Measurements from ENCODE around the gene NFILZ. TPM values are rescaled to one million over a fixed set of nuclear protein-coding genes. Genes with fewer than 3 reads are reported as not detected.
"Not testable (repeated sequence)": the region's sequence is repeated elsewhere in the genome, so short reads cannot be mapped to it uniquely, and the experiment has no call there.

NFILZ gene
- total RNA-seq, 1 donor from 2014 or later: not detected

DNA sequence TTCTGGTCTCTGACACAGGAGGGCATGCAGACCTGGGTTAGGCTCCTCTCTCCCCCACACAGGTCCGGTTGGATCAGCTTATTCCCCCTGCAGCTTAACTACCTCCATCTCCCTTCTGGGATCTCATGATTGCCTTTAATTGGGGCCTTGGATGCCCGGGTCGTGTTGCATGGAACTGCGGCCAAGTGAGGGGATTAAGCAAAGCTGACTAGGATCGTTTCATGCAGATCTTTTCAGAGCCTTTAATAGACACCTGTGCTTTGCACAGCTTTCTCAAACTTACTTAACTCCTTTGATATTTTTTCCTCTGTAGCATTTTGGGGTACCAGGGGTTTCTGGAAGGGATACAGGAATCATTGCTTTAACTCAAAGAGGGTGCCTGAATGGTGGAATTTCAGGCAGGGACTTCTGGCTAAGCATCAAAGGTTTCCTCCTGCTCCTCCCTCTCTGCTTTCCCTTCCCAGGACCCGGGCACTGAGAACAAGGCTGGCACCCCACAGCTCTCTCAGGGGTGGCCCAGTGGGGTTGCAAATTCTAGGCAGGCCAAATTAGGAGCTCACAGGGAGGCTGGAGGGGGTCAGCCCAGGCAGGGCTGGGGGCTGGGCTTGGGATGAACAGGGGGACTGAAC is 477 bp downstream of the NFILZ start:
- H4K20me1 ChIP-seq (ENCODE audit: low read depth): no peaks in the 10 kb centered on the region
- H3K79me2 ChIP-seq (ENCODE audit: low read depth): no peaks in the 10 kb centered on the region
- no peak overlapping the region for H3K4me3 ChIP-seq
- no peak overlapping the region for H3K9ac ChIP-seq
- DNase-seq (ENCODE audit: low spot score): peak; percentile 56
- Mint-ChIP-seq H3K36me3 (no peaks in the 10 kb centered on the region), H3K27me3 (ENCODE audit: insufficient read depth, low read depth) (peaks cover 14% of the 10 kb centered on the region), H3K4me1 (peaks cover 19% of the 10 kb centered on the region), H3K27ac (peak overlapping the region; percentile 91), H3K4me3 (peak overlapping the region; percentile 43), H3K9me3 (peaks cover 6% of the 10 kb centered on the region)
- peaks cover 19% of the 10 kb centered on the region for H3K4me1 ChIP-seq
- TF ChIP-seq, protein P1, sequence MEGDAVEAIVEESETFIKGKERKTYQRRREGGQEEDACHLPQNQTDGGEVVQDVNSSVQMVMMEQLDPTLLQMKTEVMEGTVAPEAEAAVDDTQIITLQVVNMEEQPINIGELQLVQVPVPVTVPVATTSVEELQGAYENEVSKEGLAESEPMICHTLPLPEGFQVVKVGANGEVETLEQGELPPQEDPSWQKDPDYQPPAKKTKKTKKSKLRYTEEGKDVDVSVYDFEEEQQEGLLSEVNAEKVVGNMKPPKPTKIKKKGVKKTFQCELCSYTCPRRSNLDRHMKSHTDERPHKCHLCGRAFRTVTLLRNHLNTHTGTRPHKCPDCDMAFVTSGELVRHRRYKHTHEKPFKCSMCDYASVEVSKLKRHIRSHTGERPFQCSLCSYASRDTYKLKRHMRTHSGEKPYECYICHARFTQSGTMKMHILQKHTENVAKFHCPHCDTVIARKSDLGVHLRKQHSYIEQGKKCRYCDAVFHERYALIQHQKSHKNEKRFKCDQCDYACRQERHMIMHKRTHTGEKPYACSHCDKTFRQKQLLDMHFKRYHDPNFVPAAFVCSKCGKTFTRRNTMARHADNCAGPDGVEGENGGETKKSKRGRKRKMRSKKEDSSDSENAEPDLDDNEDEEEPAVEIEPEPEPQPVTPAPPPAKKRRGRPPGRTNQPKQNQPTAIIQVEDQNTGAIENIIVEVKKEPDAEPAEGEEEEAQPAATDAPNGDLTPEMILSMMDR (IDR thresholded peaks at IDR 0.05): no peak
- TF ChIP-seq EZH2 (IDR thresholded peaks at IDR 0.05): no peak
- no peak for TF ChIP-seq EZH2phosphoT487 (IDR thresholded peaks at IDR 0.05)
- H3K27ac ChIP-seq: peak overlapping the region; percentile 75
- peak overlapping the region; percentile 40 for H2AFZ ChIP-seq (replicated peaks)
- no peaks in the 10 kb centered on the region for H3K36me3 ChIP-seq
- H3F3A ChIP-seq (ENCODE audit: low read depth): peaks cover 22% of the 10 kb centered on the region
- H3K9me3 ChIP-seq (ENCODE audit: low read depth): no peaks in the 10 kb centered on the region
- peak overlapping the region; percentile 73 for H3K4me2 ChIP-seq
- H3K27me3 ChIP-seq: no peaks in the 10 kb centered on the region

DNA sequence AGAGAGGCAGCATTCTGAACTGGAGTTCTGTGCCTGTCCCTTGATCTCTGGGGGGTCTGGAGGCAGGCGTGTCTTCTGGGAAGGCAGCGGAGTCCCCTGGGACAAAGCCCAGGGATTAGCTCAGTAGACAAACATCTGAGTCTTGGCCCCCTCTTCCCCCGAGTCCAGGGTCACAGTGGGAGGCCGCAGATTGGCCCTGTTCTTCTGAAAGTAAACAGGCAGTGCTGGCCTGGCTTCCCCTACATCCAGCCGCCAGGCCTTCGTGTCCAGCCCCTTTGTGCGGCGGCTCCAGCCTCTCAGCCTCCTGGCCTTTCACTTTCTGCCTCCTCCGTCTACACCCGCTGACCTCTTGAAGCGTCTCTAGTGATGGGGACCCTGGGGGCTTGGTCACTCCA is 989 bp downstream of the NFILZ start:
- peak; percentile 87 for DNase-seq (ENCODE audit: low spot score)
- H3K27ac Mint-ChIP-seq: peak overlapping the region; percentile 91
- H3K4me3 Mint-ChIP-seq: no peak overlapping the region
- Histone ChIP-seq H3K36me3 (no peaks in the 10 kb centered on the region), H3K9me3 (ENCODE audit: low read depth) (no peaks in the 10 kb centered on the region), H3K27me3 (no peaks in the 10 kb centered on the region), H4K20me1 (ENCODE audit: low read depth) (no peaks in the 10 kb centered on the region), H3F3A (ENCODE audit: low read depth) (peaks cover 22% of the 10 kb centered on the region), H3K9ac (no peak overlapping the region), H3K79me2 (ENCODE audit: low read depth) (no peaks in the 10 kb centered on the region), H2AFZ (replicated peaks) (peak overlapping the region; percentile 40), H3K4me2 (peak overlapping the region; percentile 73), H3K27ac (peak overlapping the region; percentile 75), H3K4me3 (no peak overlapping the region), H3K4me1 (peaks cover 19% of the 10 kb centered on the region)
- H3K36me3 Mint-ChIP-seq: no peaks in the 10 kb centered on the region
- peaks cover 19% of the 10 kb centered on the region for H3K4me1 Mint-ChIP-seq
- H3K27me3 Mint-ChIP-seq (ENCODE audit: insufficient read depth, low read depth): peaks cover 14% of the 10 kb centered on the region
- TF ChIP-seq EZH2 (IDR thresholded peaks at IDR 0.05) (no peak), EZH2phosphoT487 (IDR thresholded peaks at IDR 0.05) (no peak)
- TF ChIP-seq, protein P1 (IDR thresholded peaks at IDR 0.05): no peak
- H3K9me3 Mint-ChIP-seq: peaks cover 6% of the 10 kb centered on the region

DNA sequence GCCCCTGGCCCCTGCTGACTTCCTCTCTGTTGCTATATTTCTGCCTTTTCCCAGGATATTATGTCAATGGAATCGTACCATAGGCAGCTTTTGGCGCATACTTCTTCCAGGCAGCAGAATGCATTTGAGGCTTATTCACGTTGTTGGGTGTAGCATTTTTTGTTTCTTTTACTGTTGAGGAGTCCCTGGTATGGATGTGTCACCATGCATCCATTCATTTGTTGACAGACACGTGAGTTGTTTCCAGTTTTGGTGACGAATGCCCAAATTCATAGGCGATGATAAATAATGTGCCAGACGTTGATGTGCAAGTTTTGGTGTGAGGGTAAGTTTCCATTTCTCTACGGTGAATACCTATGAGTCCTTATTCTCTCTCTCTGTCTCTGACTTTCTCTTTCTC is 5.0 kb downstream of the NFILZ start:
- H3K27ac ChIP-seq: no peak overlapping the region
- Mint-ChIP-seq H3K36me3 (no peaks in the 10 kb centered on the region), H3K9me3 (no peaks in the 10 kb centered on the region), H3K4me1 (peaks cover 24% of the 10 kb centered on the region), H3K27me3 (ENCODE audit: insufficient read depth, low read depth) (peaks cover 9% of the 10 kb centered on the region), H3K4me3 (no peak overlapping the region), H3K27ac (no peak overlapping the region)
- no peak overlapping the region for H3K4me2 ChIP-seq
- TF ChIP-seq, protein P1 (IDR thresholded peaks at IDR 0.05): no peak
- no peak for TF ChIP-seq EZH2phosphoT487 (IDR thresholded peaks at IDR 0.05)
- no peak overlapping the region for H3K4me3 ChIP-seq
- H2AFZ ChIP-seq (replicated peaks): no peak overlapping the region
- peaks cover 18% of the 10 kb centered on the region for H3K4me1 ChIP-seq
- H4K20me1 ChIP-seq (ENCODE audit: low read depth): no peaks in the 10 kb centered on the region
- H3K79me2 ChIP-seq (ENCODE audit: low read depth): no peaks in the 10 kb centered on the region
- no peaks in the 10 kb centered on the region for H3K27me3 ChIP-seq
- H3K9ac ChIP-seq: no peak overlapping the region
- H3K9me3 ChIP-seq (ENCODE audit: low read depth): no peaks in the 10 kb centered on the region
- peaks cover 29% of the 10 kb centered on the region for H3F3A ChIP-seq (ENCODE audit: low read depth)
- H3K36me3 ChIP-seq: no peaks in the 10 kb centered on the region
- DNase-seq (ENCODE audit: low spot score): no peak

- H3K4me1 ChIP-seq; H3K27me3 Mint-ChIP-seq (ENCODE audit: insufficient read depth, low read depth); H3K36me3 ChIP-seq; H2AFZ ChIP-seq (replicated peaks); H3K9me3 Mint-ChIP-seq; H3K4me3 Mint-ChIP-seq; H3K9ac ChIP-seq; DNase-seq (ENCODE audit: low spot score); H3K79me2 ChIP-seq (ENCODE audit: low read depth); H3K27me3 ChIP-seq; H3K4me2 ChIP-seq; H3K36me3 Mint-ChIP-seq; H3K9me3 ChIP-seq (ENCODE audit: low read depth); H3K4me3 ChIP-seq; H3K27ac ChIP-seq; H3K4me1 Mint-ChIP-seq; H4K20me1 ChIP-seq (ENCODE audit: low read depth): not testable (repeated sequence)
- peaks cover 16% of the 10 kb centered on the region for H3F3A ChIP-seq (ENCODE audit: low read depth)
- peak overlapping the region; percentile 19 for H3K27ac Mint-ChIP-seq
These were observed 6.6 kb downstream of the NFILZ start for GRCh38 chr19:8637070-8637469.

Data from neural progenitor cell (in vitro differentiated cells).